Endodermal cell (in vitro differentiated cells): ENCODE data around the gene C1QL1. TPM values are rescaled to one million over a fixed set of nuclear protein-coding genes. Genes with fewer than 3 reads are reported as not detected.

Experiments used
- DNase-seq: peaks from one replicate; pipeline ENCODE4 v3.0.0-alpha.2; 2017
- H3K27ac ChIP-seq: 2 replicates; pipeline ENCODE4 v1.5.1; 2013; ENCODE audit warnings: mild to moderate bottlenecking, low read depth, low read length, moderate library complexity
- H3K27me3 ChIP-seq: 2 replicates; pipeline ENCODE4 v1.6.1; 2013; ENCODE audit warnings: mild to moderate bottlenecking, low read length, moderate library complexity; ENCODE audit not compliant: insufficient read depth, control insufficient read depth, poor library complexity, severe bottlenecking
- H3K36me3 ChIP-seq: 2 replicates; pipeline ENCODE4 v1.7.0; 2013; ENCODE audit warnings: mild to moderate bottlenecking, low read length, moderate library complexity; ENCODE audit not compliant: control insufficient read depth, insufficient read depth
- H3K4me1 ChIP-seq: one replicate; pipeline ENCODE4 v1.7.0; 2013; ENCODE audit warnings: low read length; ENCODE audit not compliant: control insufficient read depth, insufficient read depth
- H3K4me3 ChIP-seq: 2 replicates; pipeline ENCODE4 v1.5.1; 2013; ENCODE audit warnings: mild to moderate bottlenecking, low read length, moderate library complexity
- H3K9ac ChIP-seq: 2 replicates; pipeline ENCODE4 v1.6.1; 2013; ENCODE audit warnings: mild to moderate bottlenecking, low read length, moderate library complexity; ENCODE audit not compliant: poor library complexity, severe bottlenecking; ENCODE audit errors: extremely low read depth
- H3K9me3 ChIP-seq: 2 replicates; pipeline ENCODE4 v1.6.1; 2013; ENCODE audit warnings: mild to moderate bottlenecking, low read length, moderate library complexity; ENCODE audit not compliant: control insufficient read depth
- H3K27ac Mint-ChIP-seq: 2 replicates; pipeline ENCODE4 v1.8.0; 2020; ENCODE audit warnings: mixed read lengths
- H3K27me3 Mint-ChIP-seq: 2 replicates; pipeline ENCODE4 v1.8.0; 2021; ENCODE audit warnings: mild to moderate bottlenecking, mixed read lengths; ENCODE audit not compliant: insufficient read depth
- H3K36me3 Mint-ChIP-seq: 2 replicates; pipeline ENCODE4 v1.8.0; 2020; ENCODE audit warnings: low read depth, mixed read lengths
- H3K4me1 Mint-ChIP-seq: 2 replicates; pipeline ENCODE4 v1.8.0; 2020; ENCODE audit warnings: mixed read lengths
- H3K4me3 Mint-ChIP-seq: 2 replicates; pipeline ENCODE4 v1.8.0; 2020; ENCODE audit warnings: mild to moderate bottlenecking, moderate library complexity, mixed read lengths
- H3K9me3 Mint-ChIP-seq: 2 replicates; pipeline ENCODE4 v1.8.0; 2020; ENCODE audit warnings: mild to moderate bottlenecking, mixed read lengths
- CTCF ChIP-seq: fragments of 200-600 bp; sonication (generic); conservative IDR thresholded peaks from 2 replicates; pipeline ENCODE4 v1.5.0; 2021; ENCODE audit warnings: antibody characterized with exemption, mild to moderate bottlenecking
- WGBS, 2 experiments: methylation state at CpG; one replicate each; pipeline versions ENCODE4 v1.1.5 to v1.1.7; 2013; ENCODE audit warnings: missing lambda C conversion rate in 2 of 2, mixed read lengths in 1 of 2; ENCODE audit not compliant: insufficient coverage in 1 of 2, insufficient read length in 1 of 2; 5-methylcytosine and 5-hydroxymethylcytosine counted together
- total RNA-seq, 2 donors: library from RNA; stranded (reverse); fragmentation: NEBNext Ultra II Directional in 1 of 2; extraction: Animal tissue kit (Norgen Biotek cat#: 25700) in 1 of 2; gene quantifications; 2 replicates in 1 of 2; 3 replicates in 1 of 2; pipeline ENCODE4 v1.2.1, GENCODE V29; 2021

C1QL1 gene
- total RNA-seq, 2 donors from 2014 or later, result 1.4 to 2.7 TPM

- WGBS, 2 experiments, result 95 to 99% methylated on average over 30 to 34 of the region's 34 CpGs
- peaks cover 49% of the 10 kb centered on the region for H3K36me3 Mint-ChIP-seq
These were observed 34.0 kb downstream of the C1QL1 start for GRCh38 chr17:44933824-44934744.

GRCh38 chr17:44932787-44933097, 35.4 kb downstream of the C1QL1 start:
- TF ChIP-seq CTCF, result no peak
- DNase-seq, result peak; percentile 36
- H3K9me3 Mint-ChIP-seq, result no peaks in the 10 kb centered on the region

More at GRCh38 chr17:44933824-44934744, 34.0 kb downstream of the C1QL1 start:
- no peak overlapping the region for H3K4me3 Mint-ChIP-seq
- H3K27ac ChIP-seq, result no peak overlapping the region
- H3K27me3 ChIP-seq, result no peaks in the 10 kb centered on the region
- no peak overlapping the region for H3K27ac Mint-ChIP-seq
- H3K9me3 Mint-ChIP-seq, result peaks cover 3% of the 10 kb centered on the region
- TF ChIP-seq CTCF, result no peak
- no peaks in the 10 kb centered on the region for H3K4me1 ChIP-seq
- H3K9me3 ChIP-seq, result peaks cover 7% of the 10 kb centered on the region
- no peak overlapping the region for H3K9ac ChIP-seq
- peaks cover 82% of the 10 kb centered on the region for H3K36me3 ChIP-seq
- H3K4me3 ChIP-seq, result no peak overlapping the region
- no peaks in the 10 kb centered on the region for H3K27me3 Mint-ChIP-seq
- peaks cover 9% of the 10 kb centered on the region for H3K4me1 Mint-ChIP-seq
- peak; percentile 36 for DNase-seq

GRCh38 chr17:44932096-44932786, 35.9 kb downstream of the C1QL1 start:
- no peak overlapping the region for H3K9ac ChIP-seq
- Mint-ChIP-seq H3K27me3 (no peaks in the 10 kb centered on the region), H3K4me1 (peaks cover 9% of the 10 kb centered on the region), H3K27ac (no peak overlapping the region), H3K4me3 (no peak overlapping the region), H3K36me3 (peaks cover 56% of the 10 kb centered on the region), H3K9me3 (no peaks in the 10 kb centered on the region)
- DNase-seq, result peak; percentile 36
- H3K27ac ChIP-seq, result no peak overlapping the region
- H3K9me3 ChIP-seq, result no peaks in the 10 kb centered on the region
- H3K36me3 ChIP-seq, result peaks cover 79% of the 10 kb centered on the region
- TF ChIP-seq CTCF, result no peak
- H3K27me3 ChIP-seq, result no peaks in the 10 kb centered on the region
- WGBS, 2 experiments, result 95 to 98% methylated on average over 6 to 8 of the region's 8 CpGs
- no peak overlapping the region for H3K4me3 ChIP-seq
- H3K4me1 ChIP-seq, result no peaks in the 10 kb centered on the region

More at GRCh38 chr17:44932787-44933097, 35.4 kb downstream of the C1QL1 start:
- Histone ChIP-seq H3K4me3 (no peak overlapping the region), H3K4me1 (no peaks in the 10 kb centered on the region), H3K9me3 (no peaks in the 10 kb centered on the region), H3K27me3 (no peaks in the 10 kb centered on the region), H3K9ac (no peak overlapping the region), H3K27ac (no peak overlapping the region), H3K36me3 (peaks cover 79% of the 10 kb centered on the region)
- Mint-ChIP-seq H3K27me3 (no peaks in the 10 kb centered on the region), H3K36me3 (peaks cover 52% of the 10 kb centered on the region), H3K27ac (no peak overlapping the region), H3K4me1 (peaks cover 9% of the 10 kb centered on the region), H3K4me3 (no peak overlapping the region)
- 97 to 100% methylated on average over 3 to 6 of the region's 6 CpGs for WGBS, 2 experiments
